T-helper 1 cell (primary cell): ENCODE data around the gene LAD1.

Source experiments
- DNase-seq, 5 donors: peaks; one replicate each; pipeline ENCODE4 v3.0.0-alpha.2; 2012 to 2020

LAD1 gene

DNA sequence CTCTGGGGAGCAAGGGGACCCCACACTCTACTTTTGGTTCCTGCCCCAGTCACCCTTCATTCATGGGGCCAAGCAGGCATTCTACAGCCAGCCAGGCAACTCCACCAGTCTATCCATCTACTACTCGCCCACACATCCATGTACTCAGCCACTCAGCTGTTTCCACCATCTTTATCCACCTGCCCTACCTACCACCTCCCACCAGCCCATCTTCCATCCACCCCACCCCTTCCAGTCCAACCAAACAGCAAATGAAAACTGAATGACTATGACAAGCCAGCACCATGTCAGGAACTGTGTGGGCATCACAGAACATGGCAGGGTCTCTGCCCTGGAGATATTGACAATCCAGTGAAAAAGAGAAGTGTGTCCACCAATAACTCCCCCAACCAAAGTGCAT, 7.9 kb downstream of the LAD1 start:
- DNase-seq: no peak

DNA sequence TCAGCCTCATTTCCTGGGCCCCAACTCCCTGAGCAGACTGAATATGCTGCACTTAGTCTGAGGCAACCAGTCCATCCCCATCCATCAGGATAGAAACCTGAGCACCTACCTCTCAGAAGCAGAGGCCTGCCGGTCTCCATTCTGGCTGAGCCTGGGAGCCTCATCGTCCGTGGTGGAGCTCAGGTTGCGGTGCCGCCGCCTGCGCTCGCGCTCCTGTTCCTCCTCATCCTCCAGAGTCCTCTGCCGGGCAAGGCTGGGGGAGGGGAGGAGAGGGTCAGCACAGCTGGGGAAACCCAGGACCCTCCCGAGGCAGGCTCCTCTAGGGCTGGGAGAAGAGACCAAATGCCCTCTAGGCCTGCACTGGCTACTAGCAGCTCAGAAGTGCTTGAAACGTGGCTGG, 10.1 kb downstream of the LAD1 start:
- DNase-seq: no peak

DNA sequence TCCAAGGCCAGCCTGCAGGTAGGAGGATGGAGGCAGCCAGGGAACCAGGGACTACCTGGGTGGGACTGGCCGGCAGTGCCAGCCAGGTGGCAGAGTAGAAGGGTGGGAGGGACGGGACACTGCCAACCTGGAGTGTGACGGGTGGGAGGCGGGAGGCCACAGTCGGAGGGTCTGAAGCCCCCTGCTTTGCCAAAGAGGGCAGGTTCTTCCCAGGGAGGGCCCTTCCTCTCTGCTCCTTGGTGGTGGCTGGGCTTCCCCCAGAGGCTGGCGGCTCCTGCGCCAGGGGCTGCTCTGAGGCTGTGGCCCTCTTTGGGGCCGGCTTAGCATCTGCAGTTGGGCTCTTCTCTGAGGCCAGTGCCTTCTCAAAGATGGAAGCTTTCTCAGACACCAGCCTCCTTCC, 12.9 kb downstream of the LAD1 start:
- DNase-seq: no peak

DNA sequence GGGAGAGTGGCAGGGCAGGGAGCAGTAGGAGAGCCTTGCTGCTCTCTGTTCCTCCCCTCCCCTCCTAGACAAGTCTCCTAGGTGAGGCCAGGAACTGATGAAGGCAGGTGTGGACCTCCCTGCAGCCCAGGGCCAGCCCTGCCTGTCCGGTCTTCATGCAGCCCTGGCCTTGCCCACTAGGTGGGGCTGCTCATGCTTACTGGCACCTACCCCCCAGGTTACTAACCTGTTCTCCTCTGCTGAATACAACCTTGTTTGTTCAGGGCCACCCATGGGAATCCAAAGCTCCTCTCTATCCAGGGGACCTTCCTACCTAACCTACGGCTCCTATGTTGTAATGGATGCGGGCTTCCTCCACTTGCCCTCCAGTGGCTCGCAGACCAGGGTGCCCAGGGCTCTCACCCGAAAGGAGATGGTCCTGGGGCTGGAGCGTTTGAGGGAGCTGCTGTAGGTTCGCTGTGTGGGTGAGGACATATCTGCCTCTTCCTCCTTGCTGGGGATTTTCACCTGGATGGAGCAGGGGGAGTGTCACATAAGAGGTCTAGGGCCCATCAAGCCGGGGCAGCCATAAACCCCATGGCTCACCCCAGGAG, 13.7 kb downstream of the LAD1 start:
- peak in 1 of 5 donors; percentile 14 for DNase-seq

DNA sequence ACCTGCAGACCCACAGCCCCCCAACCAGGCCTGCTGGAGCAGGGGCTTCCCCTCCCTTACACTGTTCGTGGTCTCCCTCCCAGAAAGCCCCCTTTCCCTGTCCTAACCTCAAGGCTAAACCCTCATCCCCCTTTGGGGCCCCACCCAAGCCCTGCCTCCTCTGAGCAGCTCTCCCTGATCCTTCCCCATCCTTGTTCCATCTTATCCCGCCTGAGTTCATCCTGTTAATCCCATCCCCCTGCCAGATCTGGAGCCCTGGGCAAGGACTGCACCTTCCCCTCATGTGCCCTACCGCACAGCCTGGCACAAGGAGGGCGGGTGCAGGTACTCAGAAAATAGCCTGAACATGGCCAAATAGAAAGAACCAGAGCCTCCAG, 14.7 kb downstream of the LAD1 start:
- DNase-seq: no peak

DNA sequence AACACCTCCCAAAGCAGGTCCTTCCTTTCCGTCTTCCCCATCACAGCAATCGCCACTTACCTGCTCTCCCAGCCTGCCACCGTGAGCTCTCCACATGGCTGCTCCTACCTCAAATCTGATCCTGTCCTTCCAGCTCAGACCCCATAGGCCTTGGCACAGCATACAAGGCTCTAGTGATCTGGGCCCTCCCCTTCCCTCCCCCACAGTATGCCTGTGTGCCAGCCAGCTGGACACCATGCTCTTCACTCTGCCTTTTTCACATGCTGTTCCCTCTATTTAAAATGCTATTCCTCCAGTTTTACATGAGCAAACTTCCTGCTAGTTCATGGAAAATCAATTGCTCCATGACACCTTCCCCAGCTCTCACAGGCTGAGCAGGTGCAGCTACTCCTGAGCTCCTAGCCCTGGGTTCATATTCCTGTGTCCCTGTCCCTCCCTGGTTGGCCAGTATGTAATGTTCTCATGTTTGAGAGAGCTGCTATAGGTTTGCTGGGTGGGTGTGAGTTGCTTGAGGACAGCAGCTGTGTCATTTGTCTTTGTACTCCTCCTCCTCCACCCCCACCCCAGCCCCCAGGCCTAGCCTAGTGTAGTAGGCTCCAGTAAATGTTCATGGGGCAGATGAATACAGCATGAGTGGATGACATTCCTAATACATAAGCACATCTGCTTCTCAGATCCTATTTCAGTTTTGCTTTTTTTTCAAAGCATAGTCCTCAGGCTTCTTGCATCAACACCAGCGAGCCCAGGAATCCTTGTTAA, 15.3 kb downstream of the LAD1 start:
- DNase-seq: no peak

DNA sequence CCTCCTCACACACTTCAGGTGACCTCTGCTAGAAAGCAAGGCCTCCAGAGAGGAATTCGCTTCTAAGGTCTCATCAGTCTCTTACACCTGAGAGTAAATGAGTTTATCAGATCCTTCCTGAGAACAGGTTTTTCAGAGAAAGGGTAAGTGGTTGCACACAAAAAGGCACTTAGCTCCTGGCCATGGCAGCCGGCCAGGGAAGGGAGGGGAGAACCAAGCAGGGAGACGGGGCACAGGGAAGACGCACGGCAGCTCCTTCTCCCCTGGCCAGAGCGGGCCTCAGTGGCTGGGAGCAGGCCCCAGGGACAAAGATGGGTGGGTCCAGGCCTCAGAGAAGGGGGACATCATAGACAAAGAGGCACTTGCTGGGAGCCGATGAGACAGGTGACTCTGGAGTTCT, 18.0 kb downstream of the LAD1 start:
- no peak for DNase-seq

DNA sequence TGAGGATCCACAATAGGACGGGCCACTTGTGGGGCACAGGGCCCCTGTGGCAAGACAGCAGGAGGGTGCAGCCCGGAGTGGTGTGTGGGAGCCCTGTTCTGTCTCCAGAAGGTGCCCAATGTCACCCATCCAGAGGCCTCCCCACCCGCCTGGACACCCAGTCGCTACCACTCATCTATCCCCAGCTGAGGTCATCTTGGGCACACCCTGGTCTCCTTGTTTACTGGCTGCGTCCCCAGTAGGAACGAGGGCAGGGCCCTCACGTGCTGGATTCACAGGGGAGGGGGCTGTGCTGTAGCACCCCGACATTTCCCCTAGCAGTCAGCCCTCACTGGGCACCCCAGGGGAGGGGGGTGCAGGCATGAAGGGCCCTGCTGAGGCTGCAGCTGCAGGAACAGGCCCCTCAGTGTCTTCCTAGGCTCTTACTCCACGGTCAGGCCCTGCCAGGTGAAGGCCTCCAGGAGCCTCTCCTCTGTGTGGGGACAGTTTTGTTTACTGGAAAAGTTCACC, 19.3 kb downstream of the LAD1 start:
- no peak for DNase-seq

DNA sequence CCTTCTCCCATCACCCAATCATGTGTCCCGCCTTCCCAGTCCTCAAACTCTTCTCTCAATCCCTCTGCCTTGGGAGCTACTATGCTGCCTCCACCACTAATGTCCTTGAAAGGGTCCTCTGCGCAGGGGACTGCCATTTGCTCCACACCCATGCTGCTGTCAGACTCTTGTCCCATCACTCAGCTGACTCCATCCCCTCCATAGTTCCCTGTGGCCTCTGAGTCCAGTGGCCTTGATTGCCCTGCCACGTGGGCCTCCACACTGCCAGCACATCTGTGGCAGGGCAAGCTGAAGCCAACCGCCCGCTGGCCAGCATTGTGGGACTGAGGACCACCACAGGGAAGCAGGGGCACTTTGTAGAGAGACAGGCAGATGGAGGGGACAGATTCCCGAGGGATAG, 20.3 kb downstream of the LAD1 start:
- no peak for DNase-seq

DNA sequence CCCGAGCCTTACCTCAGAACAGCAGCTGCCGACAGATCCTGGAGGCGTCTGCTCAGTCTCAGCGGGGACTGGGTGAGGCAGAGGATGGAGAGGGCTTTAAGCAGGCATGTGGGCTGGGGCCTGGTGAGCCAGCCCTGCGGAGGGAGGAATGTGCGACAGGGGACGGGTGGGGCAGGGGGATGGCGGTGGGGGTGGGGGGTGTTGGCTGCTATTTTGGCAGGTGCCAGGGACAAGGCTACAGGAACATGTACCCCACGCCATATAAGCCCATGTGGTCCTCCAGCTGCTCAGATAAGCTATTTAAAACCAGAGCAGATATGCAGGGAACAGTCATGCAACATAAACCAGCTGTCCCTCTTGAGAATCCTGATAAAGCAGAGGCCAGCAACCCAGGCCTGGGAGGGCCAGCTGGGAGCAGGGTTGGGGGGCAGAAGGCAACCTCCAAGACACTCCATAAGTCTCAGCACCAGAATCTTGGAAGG, 21.5 kb downstream of the LAD1 start, which contains the start of gene TNNT2:
Gene TNNT2 (minus strand): TSS at position 70 of the 482 bp plus-strand sequence. CDS start 4,426 bp downstream, outside the sequence.
- DNase-seq: no peak

DNA sequence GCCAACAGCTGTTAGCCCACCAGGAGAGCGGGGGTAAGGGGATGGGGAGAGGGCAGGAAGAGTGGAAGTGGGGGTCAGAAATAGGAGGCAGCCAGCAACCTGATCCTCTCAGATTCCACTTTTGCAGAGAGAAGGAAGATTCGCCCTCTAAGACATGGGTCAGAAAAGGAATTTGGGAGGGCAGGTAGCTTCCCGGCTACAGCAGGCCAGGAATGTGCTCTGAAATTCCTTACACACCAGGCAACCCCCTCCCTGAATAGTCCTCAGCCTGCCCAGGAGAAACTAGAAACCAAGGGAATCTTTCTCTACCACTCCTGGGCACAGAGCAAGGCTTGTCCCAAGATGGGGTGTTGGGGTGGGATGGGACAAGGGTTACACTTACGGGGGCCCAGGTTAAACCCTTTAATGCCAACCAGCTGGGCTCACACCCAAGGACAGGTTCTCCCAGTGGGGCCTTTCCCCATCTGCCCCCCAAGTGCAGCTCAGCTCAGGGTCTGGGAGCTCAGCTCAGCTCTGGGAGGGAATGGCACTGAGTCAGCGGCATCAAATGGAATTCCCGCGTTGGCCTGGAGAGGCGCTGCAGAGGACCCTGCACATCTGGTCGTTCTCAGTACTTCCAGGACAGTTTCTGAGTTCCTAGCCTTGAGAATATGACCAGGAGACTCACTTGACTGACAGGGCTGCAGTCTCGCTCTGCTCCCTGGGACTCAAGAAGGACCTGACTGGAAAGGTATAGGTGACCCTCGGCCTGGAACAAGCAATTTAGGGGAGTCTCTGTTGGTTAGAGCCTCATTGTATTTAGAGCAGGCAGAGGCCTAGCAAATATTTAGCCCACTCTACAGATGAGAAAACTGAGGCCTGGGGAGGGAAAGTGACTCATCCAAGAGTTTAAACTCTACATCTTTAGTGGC, 22.4 kb downstream of the LAD1 start:
- DNase-seq: no peak

DNA sequence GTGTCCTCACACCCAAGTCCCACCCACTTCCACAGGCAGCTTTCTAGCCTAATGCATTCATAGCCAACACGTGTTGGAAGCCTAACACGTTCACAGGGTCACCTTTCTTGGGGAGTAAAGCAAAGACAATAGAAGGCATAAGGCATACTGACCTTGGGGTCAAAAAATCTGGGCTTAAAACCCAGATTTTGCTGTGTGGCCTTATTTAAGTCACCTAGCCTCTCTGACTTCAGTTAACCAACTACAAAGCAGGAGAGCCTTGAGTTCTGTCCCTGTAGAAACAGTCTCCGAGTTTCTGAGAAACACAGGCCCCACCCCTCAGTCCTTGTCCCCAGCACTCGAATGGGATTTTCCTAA, 23.0 kb downstream of the LAD1 start:
- DNase-seq: no peak

DNA sequence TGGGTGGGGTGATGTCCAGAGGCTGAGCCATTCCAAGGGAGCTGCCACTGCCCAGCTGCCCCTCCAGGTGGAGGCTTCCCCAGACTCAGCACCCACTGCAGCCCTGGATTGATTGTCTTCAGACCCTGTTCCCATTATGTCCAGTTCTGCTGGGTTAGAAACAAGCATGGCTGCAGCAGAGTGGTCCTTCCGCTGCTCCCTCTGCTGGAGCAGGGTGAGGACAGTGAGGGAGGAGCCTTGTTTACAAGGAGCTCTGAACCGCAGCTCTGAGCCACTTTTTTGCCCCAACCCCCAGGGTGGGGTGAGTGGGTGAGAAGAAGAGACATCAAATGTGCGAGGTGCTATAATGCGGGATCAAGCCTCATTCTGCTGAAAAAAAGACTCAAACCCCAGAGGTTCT, 24.0 kb downstream of the LAD1 start:
- DNase-seq: no peak

DNA sequence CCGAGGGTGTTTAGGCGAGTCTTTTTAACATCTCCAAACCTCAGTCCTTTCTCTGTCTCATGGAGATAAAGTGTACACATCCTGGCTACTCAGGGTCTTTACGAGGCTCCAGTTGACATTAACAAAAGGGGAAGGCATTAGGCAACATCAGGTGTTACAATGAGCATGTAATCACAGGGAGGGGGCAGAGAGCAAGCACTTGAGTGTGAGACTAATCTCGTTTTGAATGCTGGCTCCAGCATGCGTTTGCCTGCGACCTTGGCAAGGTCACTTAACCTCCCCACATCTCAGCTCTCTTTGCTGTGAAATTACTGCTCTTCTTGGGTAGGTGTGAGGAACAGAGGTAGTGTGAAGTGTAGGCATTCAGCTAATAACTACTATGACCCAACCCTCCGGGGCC, 24.8 kb downstream of the LAD1 start:
- no peak for DNase-seq

DNA sequence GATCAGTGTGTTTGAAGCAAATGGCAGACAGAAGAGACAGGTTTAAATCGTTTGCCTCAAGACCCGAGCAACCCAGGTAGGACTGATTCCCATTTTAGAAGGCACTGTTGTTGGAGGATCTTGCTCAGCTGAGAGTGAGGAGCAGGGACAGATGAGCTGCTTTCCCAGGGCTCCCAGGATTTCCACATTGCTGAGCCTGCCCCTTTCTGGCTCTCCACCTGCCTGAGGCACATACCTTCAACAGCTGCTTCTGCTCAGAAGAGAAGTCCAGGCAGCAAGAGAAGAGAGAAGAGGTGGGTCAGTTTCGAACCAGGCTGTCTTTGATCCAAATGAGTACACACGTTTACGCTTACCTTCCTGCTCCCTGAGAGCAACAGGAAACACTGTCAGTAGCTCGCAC, 27.3 kb downstream of the LAD1 start:
- no peak for DNase-seq

DNA sequence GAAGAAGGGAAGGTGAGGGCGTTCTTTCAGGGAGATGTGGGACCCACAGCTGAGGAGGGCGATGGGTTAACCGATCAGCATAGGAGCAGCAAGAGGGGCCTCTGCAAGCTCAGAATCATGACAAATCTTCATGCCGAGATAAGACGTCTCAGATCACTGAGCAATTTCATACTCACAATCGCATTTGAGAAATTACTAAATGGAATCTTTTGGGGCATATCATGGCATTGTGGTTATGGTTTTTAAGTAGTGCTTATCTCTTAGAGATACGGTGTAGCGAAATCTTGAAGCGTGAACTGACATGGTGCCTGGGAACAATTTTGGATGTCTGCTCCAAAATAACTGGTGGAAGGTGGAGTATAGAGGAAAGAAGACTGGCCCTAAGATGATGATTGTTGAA, 27.8 kb downstream of the LAD1 start:
- no peak for DNase-seq

DNA sequence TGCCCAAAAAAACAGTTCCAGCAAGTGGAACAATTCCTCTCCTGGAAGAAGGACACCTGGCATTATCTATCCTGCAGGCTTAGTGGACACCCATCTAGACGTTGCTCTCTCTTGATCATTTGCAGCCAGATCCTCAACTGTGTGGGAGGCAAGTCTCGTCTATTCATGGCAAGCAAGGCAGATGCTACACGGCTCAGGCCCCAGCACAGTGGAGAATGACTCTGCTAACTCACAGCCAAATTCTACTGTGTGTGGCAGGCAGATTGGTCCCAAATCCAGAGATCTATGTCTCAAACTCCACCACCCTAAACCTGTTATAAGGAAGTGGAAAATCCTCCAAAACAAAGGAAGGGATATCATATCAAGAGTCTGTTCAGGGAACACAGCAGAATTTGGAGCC, 28.6 kb downstream of the LAD1 start:
- no peak for DNase-seq

DNA sequence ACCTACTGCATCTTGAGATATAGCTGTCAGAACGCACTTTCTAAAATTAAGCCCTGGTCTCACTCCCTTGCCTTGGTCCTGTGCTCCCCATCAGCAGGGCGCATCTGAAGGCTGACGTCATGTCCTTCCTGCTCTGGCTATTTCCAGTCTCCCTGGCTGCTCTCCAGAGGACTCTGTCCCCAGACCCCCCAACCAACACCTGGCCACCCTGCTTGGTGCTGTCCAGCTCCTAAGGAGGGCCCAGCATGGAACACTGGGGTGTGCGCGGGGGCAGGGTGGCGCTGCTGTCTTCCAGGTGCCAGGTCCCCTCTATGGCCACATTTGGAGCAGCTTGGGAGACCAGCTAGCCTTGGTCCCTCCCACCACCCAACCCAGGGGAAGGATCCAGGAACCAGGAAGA, 29.9 kb downstream of the LAD1 start:
- no peak for DNase-seq

DNA sequence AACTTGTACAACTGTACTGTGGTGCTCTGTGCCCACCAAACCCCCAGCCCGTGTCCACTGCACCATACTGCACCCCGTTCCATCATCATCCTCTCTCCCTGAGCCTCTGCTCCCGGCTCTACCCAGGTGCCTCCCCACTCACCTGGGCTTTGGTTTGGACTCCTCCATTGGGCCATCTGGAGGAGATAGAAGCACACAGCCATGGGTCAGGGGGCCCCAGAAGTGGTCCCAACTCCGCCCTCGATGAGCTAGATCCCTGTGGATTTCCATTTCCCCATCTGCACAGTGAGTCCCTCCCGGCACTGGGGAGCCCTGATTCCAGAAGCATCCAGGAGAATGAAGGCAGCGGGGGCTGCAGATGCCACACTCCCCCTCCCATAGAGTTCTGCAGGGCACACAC, 32.4 kb downstream of the LAD1 start:
- DNase-seq: no peak

DNA sequence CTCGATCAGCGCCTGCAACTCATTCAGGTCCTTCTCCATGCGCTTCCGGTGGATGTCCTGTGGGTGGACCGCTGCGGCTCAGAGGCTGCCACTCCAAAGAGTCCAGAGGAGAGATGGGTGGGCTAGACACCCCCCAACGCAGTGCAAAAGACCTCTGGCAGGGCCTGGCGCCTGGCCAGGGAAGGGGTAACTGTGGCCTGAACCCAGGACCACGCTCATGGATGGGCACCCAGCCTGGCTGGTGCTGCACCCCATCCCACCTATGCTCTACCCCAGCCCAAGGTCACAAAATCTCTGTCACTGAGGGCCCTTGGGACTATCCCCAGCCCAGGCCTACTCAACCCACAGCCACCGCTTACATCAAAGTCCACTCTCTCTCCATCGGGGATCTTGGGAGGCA, 33.9 kb downstream of the LAD1 start:
- no peak for DNase-seq

DNA sequence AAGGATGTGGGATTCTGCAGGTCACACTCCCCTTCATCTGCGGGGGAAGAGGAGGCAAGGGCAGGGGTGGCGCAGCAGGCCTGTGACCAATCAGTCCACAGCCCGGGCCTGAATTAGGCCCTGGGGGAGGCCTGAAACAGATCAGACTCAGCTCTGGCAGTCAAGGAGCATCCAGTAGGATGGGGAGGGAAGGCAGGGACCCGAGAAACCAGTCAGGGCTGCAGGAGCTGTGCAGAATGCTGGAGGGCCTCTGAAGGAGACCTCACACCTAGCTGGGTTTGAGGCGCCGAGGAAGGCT, 34.4 kb downstream of the LAD1 start:
- no peak for DNase-seq

DNA sequence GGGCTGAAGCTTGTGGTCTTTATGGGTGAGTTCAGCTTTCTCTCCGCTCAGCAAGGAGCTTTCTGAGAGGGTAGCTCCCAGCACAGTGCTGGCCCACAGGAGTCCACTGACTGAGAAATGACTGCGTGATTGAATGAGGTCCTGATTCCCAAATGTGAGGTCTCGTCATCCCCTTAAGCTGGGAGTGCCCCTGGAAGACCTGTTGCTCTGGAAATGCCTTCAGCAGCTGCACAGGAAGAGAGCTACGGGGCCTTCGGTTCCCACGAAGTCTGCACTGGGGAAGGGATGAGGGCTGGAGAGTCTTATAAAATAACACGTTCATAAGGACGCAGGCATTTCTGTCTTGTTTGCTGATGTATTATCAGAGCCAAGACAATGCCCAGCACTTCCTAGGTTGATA, 35.7 kb downstream of the LAD1 start:
- DNase-seq: no peak

DNA sequence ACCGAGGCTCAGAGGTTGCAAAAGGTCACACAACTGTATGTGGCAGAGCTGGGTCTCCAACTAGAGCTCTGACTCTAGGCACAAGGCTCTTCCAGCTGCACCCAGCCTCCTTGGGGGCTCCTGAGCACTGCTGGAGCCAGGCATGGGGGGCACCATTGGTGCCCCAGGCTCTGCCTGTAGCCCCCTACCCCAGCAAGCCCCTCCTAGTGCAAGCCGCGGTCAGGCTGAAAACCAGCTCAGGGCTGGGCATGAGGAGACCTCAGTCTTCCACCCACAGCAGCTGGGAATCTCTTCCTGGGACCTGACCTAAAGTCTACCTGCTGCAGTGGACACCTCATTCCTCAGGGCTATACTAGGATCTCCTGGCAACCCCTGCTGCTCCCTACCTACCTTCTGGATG, 36.2 kb downstream of the LAD1 start:
- DNase-seq: no peak
